PFSK-1 (cell line): Measurements from ENCODE around the gene EMC7.

Experiments used
- FOXP2 ChIP-seq: optimal IDR thresholded peaks from 2 replicates; pipeline ENCODE3; 2011; ENCODE audit warnings: borderline replicate concordance, control low read depth, inconsistent platforms; ENCODE audit not compliant: insufficient read depth; ENCODE audit errors: extremely low read length, extremely low read depth
- POLR2AphosphoS5 ChIP-seq: IDR thresholded peaks from 2 replicates; pipeline ENCODE4 v1.6.1; 2012; ENCODE audit warnings: low read depth, mild to moderate bottlenecking, control low read depth, low read length, moderate library complexity
- REST ChIP-seq, 2 experiments: IDR thresholded peaks; 2 replicates each; pipeline versions ENCODE4 v1.6.1 to v1.8.0; 2011 to 2012; ENCODE audit warnings: low read depth in 2 of 2, low read length in 2 of 2, control low read depth in 1 of 2, inconsistent platforms in 1 of 2, mild to moderate bottlenecking in 1 of 2, moderate library complexity in 1 of 2; ENCODE audit not compliant: insufficient read depth in 1 of 2
- SIN3A ChIP-seq: IDR thresholded peaks from 2 replicates; pipeline ENCODE4 v1.6.1; 2012; ENCODE audit warnings: mild to moderate bottlenecking, low read length, moderate library complexity, borderline replicate concordance; ENCODE audit not compliant: insufficient read depth
- TAF1 ChIP-seq: IDR thresholded peaks from 2 replicates; pipeline ENCODE4 v1.6.1; 2012; ENCODE audit warnings: low read length, control low read depth, borderline replicate concordance; ENCODE audit not compliant: insufficient read depth

DNA sequence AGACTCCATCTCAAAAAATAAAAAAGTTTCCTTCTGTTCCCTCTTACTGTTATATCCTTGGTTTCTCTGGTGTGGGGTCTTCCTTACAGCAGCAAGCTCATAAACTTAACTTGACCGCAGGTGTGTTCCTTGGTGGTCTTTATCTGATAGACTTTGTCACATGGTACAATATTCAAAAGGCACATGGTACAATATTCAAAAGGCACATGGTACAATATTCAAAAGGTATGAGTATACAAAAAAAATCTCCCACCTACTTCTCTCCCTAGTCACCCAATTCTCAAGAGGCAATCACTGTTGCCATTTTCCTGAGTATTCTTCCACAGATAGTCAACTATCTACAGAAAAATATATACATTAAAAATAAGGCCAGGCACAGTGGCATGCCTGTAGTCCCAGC is 4.8 kb upstream of the EMC7 start:
- TF ChIP-seq POLR2AphosphoS5 (no peak), REST (IDR thresholded peaks at IDR 0.05; ENCODE audit: insufficient read depth in 1 of 2, low read depth in 2 of 2, low read length in 2 of 2) (no peak), TAF1 (no peak), SIN3A (no peak), FOXP2 (no peak)
